HG02798 (cell line): ENCODE measurements around the gene CLN5.

ENCODE experiments used
- ATAC-seq: cut with Tn5 transposase; IDR thresholded peaks from one replicate; pipeline ENCODE4 v1.9.1; 2021; ENCODE audit warnings: mild to moderate bottlenecking; ENCODE audit not compliant: unreplicated experiment, poor library complexity

The CLN5 gene

DNA sequence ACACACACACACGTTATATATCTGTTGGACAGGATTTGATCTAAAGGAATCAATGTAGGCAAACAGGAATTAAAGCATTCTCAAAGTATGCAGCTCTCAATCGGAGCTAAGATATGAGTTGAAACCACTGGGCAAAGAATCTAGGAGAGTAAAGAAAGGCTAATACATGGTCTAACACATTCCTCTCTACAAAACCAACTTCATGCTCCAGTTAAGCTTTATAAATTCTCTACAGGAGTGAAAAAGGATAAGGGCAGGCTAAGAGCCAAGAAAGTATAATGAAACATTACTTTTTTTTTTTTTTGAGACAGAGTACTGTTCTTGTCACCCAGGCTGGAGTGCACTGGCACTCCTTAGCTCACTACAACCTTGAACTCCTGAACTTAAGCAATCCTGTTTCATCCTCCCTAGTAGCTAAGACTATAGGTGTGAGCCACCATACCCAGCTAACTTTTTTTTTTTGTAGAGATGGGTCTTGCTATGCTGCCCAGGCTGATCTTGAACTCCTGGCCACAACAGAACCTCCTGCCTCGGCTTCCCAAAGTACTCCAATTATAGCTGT, 24.5 kb downstream of the CLN5 start:
- ATAC-seq, result no peak

DNA sequence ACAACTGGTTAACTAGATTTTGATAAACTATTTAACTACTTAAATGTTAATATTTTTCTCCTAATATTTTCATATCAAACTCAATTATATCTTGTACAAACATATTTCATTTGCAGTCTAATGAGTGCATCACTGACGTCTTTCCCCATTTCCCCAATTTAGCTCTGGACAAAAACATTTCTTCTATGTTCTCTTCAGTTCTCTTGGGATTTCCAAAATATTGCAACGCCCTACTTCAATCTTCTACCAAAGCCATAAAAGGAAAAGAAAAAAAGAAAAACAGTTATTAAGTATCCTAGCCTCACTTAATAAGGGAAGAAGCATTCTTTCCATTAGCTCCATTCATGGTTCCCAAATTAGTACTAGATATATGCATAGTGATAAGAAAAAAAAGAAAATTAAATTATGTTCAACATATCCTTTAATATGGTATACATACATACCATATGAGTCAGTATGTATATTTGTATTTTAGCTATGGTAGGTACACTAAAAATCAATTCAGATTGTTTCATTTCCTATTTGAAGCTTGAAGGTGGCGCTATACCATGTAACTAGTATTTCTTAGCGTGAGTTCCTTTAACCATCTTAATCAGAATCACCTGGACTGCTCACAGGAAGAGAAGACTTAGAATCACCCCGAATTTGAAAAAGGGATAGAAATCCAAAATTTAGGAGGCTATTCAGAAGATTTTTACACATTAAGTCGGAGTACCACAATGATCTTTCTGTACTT, 25.2 kb downstream of the CLN5 start:
- ATAC-seq, result no peak

DNA sequence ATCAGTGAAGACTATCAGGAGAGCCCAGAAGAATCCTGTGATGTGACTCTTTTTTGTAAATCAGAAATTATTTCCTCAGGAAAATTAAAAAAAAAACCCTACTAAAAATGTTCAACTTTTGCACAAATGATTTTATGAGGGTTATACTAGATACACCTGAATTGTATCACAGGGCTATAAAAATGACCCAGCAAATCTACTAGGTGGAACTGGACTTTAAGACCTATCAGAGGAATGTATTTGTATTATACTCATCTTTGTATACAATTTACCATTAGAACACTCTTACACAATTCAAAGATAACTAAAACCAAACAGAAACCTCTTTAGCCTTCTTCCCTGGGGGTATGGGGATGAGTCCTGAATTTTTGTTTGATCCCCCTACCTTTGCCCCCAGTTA, 27.9 kb downstream of the CLN5 start:
- ATAC-seq, result no peak

DNA sequence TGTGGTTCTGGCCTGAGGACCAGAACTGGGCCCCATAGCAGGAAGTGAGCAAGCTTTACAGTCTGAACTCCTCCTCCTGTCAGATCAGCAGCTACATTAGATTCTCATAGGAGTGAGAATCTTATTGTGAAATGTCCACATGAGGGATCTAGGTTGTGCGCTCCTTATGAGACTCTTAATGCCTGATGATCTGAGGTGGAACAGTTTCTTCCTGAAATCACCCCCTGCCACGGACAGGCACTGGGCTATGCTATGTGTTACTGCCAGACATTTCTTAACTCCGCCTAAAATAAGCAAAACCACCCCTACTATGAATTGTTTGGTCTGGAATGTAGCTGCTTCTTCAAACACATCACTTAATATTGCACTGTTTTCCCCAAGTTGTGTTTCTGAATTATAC, 30.5 kb downstream of the CLN5 start:
- no peak for ATAC-seq

DNA sequence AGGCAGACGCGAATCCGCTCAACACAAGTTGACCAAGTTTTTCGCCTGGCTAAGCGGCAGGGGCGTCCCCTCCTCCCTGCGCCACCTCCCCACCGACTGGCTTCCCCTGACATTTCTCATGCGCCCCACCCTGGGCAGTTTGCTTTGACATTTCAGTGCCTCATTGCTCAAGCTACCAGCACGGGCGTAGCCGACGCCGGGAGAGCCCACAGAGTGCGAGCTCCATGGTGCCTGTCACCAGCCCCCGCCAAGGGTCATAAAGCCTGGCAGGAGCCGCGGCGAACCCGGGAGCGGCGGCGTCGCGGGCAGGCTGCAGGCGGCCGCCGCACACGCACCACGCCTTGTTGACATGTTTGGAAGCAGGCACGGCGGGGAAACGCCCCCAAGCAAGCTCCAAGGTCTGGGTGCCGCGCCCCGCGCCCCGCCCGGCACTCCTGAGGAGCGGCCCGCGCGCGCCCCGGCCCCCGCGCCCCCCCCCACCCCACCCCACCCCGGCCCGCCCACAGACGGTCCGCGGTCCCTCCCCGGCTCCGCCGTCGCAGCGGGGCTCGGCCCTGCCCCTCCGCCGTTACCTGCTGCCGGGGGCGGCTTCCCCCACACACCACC, 34.5 kb downstream of the CLN5 start:
- peak; percentile 57 for ATAC-seq

DNA sequence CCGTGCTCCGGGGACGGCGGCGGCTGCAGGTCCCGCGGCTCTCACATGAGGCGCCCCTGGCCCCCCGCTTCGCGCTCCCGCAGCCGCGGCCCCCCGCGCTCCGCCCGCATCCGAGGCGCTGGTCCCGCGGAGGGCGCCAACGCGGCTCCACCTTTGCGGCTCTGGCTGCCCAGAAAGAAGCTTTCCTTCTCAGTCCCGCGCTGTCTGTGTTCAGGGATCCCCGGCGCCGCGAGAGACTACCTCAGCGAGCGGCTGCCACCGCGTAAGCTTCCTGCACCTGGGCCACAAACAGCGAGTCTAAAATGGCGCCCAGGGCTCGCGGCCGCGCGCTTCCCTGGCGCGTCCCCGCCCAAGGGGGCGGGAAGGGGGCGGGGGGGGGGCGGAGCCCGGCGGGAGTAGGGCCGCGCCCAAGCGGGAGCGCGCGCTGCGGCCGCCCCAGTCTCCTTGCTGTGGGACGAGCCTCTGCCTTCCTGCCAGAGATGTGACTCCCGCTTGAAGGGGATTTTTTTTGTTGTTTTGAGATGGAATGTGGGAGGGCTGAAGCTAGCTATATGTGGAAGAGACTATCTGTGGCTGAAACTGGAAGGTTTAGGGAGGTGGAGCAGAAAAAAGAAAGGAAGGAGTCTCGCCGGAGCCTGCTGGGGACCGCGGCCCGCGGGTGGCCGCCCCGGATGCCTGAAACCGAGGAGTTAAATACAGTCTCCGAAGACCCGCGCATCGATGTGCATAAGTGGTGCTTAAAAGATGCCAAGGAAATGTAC, 35.2 kb downstream of the CLN5 start, which contains the start of gene FBXL3:
FBXL3 (minus strand) TSS at position 299 of the 761 bp plus-strand sequence. CDS start 5,299 bp downstream, outside the sequence.
- peak; percentile 72 for ATAC-seq

DNA sequence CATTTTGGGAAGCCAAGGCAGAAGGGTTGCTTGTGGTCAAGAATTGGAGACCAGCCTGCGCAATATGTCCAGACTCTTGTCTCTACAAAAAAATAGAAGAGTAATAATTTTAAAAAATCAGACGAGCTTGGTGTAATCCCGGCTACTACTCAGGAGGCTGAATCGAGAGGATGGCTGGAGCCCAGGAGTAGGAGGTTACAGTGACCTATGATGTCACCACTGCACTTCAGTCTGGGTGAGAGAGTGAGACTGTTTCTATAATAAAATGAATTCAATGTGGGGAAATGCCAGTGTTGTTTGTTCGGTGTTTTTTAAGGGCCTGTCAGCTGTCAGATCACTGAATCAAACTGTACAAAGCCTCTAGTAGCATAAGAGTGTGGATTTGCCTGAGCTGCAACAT, 36.3 kb downstream of the CLN5 start:
- ATAC-seq, result no peak

DNA sequence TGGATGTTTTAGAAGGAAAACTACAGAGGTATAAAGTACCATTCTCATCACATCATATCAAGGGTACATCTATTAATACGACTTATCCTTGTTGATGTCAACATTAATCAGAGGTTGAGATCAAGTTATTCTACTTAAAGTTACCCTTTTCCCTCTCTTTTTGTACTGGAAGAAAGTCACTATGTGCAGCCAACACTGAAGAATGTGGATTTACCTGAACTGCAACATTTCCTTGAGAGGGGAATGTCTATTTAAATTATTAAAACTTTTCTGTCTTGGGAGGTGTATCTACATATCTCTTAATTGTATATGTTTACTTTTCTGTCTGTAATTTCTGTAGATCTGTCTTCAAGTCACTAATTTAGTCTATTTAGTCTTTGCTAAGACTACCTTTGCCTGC, 37.6 kb downstream of the CLN5 start:
- no peak for ATAC-seq

DNA sequence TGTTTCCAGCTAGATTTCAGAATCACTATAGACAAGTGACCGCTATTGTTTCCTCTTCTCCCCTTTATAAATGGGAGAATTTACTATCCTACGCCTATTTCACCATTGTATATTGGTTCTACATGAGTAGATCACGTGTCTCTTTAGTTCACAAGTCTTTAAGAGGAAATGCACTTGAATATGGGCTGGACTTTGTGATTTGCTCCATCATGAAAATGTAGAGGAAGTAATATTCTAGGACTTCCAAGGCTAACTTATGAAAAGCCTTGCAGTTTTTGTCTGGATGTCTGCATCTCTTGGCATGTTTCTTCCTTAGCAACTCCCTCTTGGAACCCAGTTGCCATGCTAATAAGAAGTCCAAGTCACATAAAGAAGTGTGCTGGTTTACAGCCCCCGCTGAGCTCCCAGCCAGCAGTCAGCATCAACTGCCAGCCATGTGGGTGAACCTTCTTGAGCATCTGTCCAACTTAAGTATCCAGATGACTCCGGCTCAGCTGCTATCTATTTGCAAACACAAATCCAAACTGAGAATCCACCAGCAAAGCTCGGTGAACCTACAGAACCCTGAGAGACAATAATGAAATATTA, 39.9 kb downstream of the CLN5 start:
- ATAC-seq, result no peak

DNA sequence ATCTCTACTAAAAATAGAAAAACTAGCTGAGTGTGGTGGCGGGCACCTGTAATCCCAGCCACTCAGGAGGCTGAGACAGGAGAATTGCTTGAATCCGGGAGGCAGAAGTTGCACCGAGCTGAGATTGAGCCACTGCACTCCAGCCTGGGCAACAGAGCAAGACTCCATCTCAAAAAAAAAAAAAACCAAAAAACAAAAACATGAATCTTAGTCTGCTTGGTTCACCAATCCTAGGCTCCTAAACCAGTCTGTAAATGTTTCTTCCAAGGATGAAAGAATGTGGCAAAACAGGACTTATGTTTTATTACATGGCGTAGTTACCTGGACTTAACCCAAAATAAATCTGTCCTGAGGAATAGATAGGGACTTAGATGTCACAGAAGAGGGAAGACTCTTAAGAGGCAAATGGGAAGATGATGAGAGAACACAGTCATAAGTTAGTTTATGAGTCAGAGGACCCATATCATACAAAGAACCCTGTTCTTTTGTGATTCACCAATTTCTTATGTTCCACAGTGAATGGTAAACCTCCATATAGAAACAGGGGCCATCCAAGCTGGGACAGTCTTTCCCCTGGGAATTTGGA, 41.9 kb downstream of the CLN5 start:
- no peak for ATAC-seq

DNA sequence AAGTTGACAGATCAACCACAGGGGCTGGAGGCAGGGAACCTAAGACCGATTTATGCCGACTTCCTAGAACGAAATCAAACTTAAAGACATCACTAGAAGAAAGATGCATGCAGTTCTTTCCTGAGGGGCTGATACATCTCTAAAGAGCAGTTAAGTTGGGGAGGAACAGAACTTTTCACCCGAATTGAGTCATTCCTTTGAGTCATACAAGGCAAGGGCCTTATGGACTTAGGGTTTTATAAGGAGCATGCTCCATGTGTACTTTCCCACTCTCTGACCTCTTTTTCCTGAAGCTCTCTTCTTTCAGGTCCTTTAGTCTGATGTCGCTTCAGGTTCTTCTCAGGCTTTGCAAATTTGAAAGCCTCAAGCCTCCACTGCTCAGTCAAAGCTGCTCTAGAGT, 43.0 kb downstream of the CLN5 start:
- ATAC-seq, result no peak

DNA sequence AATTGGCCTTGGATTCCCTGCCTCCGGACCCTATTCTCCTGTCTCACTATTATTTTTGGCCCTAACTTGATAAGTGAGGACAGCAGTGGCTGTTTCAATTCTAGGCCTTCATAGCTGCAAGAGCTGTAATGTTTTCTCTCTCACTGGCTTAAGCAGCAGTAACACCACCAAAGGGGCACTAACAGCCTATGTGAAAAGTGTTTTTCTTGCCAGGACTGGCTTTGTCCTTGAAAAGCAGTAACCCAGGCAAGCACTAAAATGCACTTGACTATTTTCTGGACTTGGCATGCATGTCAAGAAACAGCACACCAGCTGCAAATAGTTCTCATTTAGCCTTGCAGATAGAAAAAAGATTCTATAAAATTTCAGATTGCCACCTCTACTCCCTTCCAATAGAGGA, 44.4 kb downstream of the CLN5 start:
- no peak for ATAC-seq

DNA sequence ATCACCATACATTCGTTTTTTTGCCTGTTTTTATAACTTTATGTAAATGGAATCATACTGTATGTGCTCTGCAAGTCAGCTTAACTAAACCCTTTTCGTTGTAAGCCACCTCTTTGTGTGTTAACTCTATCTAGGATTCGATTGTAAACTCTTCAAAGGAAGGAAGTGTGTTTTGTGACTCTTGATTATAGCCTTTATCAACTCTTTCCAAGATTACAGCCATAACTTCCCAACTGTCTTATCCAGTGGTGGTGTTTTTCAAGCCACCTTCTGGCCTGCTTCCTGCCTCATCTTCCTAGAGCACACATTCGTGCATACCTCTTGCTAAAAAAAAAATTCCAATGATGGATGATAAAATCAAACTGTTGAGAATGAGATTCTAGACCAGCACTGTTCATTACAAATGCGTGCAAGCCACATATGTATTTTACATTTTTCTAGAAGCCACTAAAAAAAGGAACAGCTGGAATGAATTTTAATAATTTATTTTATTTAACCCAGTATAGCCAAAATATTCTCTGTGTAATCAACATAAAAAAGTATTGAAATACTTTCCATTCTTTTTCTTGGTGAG, 47.1 kb downstream of the CLN5 start:
- ATAC-seq, result no peak

DNA sequence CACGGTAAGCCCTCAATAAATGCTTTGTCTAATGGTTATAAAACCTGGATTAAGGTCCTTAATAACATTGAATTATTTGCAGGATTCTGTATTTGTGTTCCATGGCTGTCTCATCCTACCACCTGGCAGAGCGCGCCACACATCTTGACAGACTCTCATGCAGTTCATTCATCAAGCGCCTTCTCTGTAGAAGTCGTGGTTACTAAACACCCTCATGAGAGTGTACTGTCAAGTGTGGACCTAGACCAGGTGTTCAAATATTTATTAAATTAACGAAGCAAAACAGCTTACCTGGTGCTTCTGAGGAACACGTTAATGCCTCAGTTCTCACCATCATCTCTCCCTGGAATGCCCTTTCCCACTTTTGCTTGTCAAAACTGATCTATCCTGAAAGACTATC, 48.2 kb downstream of the CLN5 start:
- ATAC-seq, result no peak

DNA sequence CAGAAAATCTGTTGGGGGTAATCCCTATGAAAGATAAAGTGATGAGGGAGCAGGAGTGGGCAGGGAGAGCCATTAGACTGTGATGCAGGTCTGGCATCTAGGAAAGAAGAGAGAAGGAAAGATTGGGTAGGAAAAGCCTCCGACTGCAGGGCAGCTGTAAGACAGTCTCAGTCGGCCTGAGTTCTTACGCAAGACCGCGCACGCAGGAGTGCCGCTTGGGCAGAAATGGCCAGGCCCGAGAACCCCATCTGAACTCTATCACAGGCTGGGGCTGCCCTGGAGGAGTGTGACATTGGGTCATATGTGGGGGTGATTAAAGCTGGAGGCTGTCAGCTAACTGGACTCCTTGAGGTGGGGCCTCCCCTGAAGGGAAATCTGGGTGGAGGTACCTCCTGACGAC, 49.0 kb downstream of the CLN5 start:
- ATAC-seq, result no peak

DNA sequence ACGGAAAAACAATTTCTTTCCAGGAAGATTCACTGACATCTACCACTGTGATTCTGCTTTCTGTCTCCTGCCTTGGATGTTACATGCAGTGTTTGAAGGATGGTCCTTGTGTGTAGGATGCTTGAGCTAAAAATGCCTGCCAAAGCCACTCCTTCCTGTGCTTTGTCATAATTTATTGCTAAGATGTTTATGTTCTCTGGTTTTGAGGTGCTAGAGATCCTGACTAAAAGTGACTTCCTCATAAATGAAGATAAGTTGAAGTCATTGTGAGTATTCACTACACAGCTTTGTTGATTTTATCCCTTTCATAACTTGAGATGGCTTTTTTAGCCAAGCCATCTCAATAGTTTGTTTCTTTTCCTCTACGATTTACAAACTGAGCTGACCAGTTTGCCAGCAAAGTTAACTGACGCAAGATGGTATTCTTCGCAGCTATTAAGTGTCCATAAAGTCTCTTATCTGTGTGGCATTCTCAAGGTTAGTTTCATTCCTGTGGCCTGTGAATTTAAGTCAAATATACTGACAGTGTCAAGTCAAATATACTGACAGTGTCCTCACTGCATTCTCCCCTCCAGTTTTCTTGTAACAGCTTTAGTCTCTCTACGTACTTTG, 50.8 kb downstream of the CLN5 start:
- no peak for ATAC-seq

DNA sequence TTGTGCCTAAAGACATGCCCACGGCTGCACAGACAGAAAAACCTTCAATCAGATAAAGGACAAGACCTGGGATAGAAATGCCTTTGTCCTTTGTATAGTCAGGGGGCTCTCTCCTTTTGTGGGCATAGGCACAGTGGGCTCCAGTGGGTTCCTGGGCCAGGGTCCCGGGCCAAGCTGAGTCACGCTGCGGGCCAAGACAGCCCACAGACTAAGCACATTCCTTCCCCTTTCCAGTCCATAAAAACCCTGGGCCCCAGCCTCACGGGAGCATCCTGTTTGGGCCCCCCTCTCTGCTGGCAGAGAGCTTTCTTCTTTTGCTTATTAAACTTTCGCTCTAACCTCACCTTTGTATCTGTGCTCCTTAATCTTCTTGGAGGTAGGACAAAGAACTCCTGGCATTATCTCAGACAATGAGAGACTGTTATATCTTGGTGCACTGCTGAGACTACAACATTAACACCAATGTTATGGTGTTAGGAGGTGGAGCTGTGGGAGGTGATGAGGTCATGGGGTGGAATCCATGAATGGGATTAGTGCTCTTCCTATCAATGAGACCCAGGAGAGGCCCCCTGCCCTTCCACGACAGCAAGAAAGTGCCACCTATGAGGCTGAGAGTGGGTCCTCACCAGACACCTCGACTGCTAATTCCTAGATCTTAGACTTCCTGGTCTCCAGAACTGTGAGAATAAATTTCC, 55.9 kb downstream of the CLN5 start:
- no peak for ATAC-seq

DNA sequence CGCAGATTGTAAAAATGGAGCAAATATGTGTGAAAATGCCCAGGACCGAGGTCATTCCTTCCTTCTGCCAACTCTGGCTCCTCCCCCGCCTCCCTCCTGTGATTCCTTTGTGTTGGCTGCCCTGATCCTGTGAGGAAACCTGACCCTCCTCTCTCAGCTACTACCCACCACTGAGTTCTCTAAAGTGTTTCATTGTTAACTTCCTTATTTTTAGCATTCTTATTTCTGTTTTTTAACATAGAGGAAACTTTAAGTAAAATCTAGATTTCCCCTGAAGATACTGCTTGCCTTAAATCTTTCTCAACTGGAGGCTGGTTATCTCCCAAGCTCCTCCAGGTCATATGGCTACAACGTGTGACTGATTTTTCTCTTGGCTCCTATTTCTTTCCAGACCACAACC, 56.8 kb downstream of the CLN5 start:
- no peak for ATAC-seq

DNA sequence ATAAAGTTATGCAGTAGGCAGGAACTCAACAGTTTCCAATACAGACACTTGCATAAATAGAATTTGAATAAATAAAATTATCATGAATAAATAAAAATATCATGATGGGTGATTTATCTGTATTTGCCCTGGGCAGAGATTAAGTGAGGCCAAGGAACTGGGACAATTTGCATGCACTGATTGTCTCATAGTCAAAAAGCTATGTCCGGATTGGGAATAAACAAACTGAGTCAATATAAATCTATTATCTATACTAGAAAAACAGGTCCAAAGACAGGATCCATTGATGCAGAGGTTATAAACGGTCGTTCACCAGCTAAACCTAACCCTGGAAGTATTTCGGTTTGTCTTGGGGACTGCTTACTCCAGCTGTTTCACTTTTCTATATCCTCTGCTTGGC, 61.3 kb downstream of the CLN5 start:
- no peak for ATAC-seq
